ENCODE data around the gene ILF2.
"Not testable (repeated sequence)": the region's sequence is repeated elsewhere in the genome, so short reads cannot be mapped to it uniquely, and the experiment has no call there.

ILF2 gene

GRCh38 chr1:153648000-153648643 lies 22.7 kb downstream of the ILF2 start:
- no peak overlapping the region for H3K4me3 ChIP-seq (ENCODE audit: low read length)
- no peak for TF ChIP-seq ZNF274 (IDR thresholded peaks at IDR 0.05; ENCODE audit: low read depth, low read length)

DNA sequence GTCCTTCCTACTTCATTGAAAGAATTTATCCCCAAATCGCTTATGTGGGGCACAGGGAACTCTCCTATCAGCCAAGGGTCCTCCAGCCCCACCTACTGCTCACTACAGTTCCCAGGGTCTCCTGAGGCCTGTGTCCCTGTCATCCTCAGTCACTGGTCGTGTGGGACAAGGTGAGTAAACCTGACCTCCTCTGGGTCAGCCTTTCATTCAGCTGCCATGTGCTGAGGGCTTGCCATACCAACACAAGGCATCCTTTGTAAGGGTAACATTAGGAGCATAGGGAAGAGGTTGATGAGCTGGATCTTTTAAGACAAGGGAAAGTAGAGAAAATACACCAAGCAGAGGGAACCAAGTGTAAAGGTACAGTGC lies 23.5 kb downstream of the ILF2 start:
- no peak for TF ChIP-seq ZNF274 (IDR thresholded peaks at IDR 0.05; ENCODE audit: low read depth, low read length)
- H3K4me3 ChIP-seq (ENCODE audit: low read length), result no peak overlapping the region

DNA sequence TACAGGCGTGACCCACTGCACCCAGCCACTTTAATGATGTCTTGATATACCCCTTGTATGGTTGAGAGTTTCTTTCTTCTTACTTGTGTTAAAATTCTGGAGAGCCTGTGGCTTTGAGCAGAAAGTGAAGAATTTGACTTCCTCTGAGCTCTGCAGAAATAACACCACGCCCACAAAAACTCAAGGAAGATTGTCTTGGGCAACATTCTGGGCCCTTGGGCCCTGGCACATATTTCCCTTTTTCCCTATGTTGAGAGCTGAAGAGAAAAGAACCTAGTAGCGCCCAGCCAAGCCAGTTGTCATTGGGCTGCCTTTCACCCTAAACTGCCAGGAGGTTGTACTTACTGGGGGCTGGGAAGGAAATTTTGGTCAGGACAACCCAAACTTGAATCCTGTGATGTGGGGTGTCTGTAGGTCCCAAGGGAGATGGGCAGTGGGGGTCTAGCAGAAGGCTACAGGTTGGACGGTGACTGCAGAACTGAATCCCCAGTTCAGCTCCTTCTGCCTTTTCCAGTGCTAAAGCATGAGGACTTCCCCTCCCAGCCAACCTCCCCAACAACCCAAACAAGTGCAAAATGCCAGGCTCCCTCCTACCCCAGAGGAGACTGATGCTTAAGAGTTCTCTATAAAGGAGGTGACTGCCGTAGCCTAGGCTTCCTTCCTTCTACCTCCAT lies 24.0 kb downstream of the ILF2 start:
- TF ChIP-seq ZNF274 (IDR thresholded peaks at IDR 0.05; ENCODE audit: low read depth, low read length), result no peak
- no peak overlapping the region for H3K4me3 ChIP-seq (ENCODE audit: low read length)

DNA sequence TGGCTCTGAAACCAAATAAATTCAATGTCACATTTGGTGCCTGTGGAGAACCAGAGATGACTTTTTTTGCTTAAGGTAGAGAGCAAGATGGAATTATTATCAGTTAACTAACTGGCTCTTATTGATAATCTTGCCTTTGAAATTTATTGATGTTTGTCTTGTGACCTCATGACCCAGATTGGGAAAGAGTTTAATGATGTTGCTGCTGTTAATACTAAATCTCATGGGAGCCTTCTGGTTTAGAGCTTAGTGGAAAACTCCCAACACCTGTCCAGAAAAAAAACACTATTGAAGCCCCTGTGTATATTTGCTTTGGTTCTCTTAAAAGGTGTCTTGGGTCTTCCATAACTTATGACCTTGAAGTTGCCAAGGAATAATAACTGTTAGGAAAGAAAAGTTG lies 27.0 kb downstream of the ILF2 start:
- TF ChIP-seq ZNF274 (IDR thresholded peaks at IDR 0.05; ENCODE audit: low read depth, low read length), result no peak
- H3K4me3 ChIP-seq (ENCODE audit: low read length), result no peak overlapping the region

DNA sequence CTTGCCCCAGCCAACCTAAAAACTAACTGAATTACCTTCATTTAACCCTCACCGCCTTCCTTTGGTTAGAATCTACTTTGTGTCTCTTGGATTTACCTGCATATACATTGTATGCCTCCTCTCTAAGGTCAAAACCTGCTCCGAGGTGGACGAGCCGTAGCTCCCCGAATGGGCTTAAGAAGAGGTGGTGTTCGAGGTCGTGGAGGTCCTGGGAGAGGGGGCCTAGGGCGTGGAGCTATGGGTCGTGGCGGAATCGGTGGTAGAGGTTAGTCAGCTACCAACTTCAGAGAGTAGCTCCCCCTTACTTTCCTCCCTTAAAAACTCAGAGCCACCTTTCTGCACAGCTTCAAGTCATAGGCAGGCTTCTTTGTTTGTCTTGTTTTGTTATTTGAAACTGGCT lies 27.7 kb downstream of the ILF2 start:
- no peak for TF ChIP-seq ZNF274 (IDR thresholded peaks at IDR 0.05; ENCODE audit: low read depth, low read length)
- H3K4me3 ChIP-seq (ENCODE audit: low read length), result no peak overlapping the region

GRCh38 chr1:153642161-153642560 lies 28.6 kb downstream of the ILF2 start:
- TF ChIP-seq ZNF274 (IDR thresholded peaks at IDR 0.05; ENCODE audit: low read depth, low read length), result no peak

DNA sequence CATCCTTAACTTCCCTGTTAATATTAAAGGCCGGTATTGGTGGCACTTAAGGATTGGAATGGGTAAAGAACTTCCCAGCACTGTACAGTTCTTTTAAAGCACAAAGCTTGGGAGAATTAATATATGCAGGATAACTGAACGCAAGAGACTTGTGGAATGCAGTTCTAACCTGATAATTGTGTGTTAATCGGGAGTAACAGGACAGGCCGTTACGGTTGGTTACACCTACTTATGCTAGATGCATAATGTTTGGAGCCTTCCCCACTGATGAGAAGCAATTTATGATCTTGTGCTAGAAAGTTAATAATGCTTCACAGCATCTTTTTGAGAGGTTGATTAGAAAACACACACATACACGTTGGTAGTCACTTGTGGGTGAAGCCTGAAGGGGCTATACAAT lies 29.9 kb downstream of the ILF2 start:
- no peak overlapping the region for H3K4me3 ChIP-seq (ENCODE audit: low read length)
- TF ChIP-seq ZNF274 (IDR thresholded peaks at IDR 0.05; ENCODE audit: low read depth, low read length), result no peak

More at GRCh38 chr1:153642161-153642560, 28.6 kb downstream of the ILF2 start:
- H3K4me3 ChIP-seq (ENCODE audit: low read length), result no peak overlapping the region

DNA sequence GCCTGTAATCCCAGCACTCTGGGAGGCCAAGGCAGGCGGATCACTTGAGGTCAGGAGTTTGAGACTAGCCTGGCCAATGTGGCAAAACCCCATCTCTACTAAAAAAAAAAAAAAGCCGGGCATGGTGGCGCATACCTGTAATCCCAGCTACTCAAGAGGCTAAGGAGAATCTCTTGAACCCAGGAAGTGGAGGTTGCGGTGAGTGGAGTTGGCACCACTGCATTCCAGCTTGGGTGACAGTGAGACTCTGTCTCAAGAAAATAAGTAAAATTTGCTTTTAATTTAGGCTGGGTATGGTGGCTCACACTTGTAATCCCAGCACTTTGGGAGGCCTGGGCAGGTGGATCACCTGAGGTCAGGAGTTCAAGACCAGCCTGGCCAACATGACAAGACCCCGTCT lies 30.6 kb downstream of the ILF2 start:
- not testable (repeated sequence) for H3K4me3 ChIP-seq (ENCODE audit: low read length)

GRCh38 chr1:153639280-153639679 lies 31.5 kb downstream of the ILF2 start:
- TF ChIP-seq ZNF274 (IDR thresholded peaks at IDR 0.05; ENCODE audit: low read depth, low read length), result no peak
- no peak overlapping the region for H3K4me3 ChIP-seq (ENCODE audit: low read length)

GRCh38 chr1:153638261-153638660 lies 32.5 kb downstream of the ILF2 start:
- no peak for TF ChIP-seq ZNF274 (IDR thresholded peaks at IDR 0.05; ENCODE audit: low read depth, low read length)

GRCh38 chr1:153636312-153636711 lies 34.5 kb downstream of the ILF2 start:
- no peak for TF ChIP-seq ZNF274 (IDR thresholded peaks at IDR 0.05; ENCODE audit: low read depth, low read length)
- no peak overlapping the region for H3K4me3 ChIP-seq (ENCODE audit: low read length)

More at GRCh38 chr1:153638261-153638660, 32.5 kb downstream of the ILF2 start:
- no peak overlapping the region for H3K4me3 ChIP-seq (ENCODE audit: low read length)

DNA sequence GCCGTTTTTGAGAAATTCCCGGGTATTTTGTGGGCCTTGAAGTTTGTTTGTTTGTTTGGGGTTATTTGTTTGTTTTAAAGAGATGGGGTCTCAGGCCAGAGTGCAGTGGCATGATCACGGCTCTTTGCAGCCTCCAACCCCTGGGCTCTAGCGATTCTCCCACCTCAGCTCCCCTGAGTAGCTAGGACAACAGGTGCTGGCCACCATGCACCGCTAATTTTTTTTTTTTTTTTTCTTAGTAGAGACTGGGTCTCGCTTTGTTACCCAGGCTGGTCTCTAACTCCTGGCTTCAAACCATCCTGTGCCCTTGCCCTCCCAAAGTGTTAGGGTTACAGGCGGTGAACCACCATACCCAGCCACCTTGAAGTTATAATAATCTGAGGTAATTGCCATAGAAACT lies 34.9 kb downstream of the ILF2 start:
- TF ChIP-seq ZNF274 (IDR thresholded peaks at IDR 0.05; ENCODE audit: low read depth, low read length), result no peak
- no peak overlapping the region; the same call in 1 of the 2 replicates for H3K4me3 ChIP-seq (ENCODE audit: low read length)

GRCh38 chr1:153633754-153634665 lies 36.8 kb downstream of the ILF2 start, which contains the start of gene CHTOP:
TSS of gene CHTOP (plus strand) at chr1:153634066. CDS start at chr1:153636589, 2,523 bp downstream.
- TF ChIP-seq ZNF274 (IDR thresholded peaks at IDR 0.05; ENCODE audit: low read depth, low read length), result no peak
- peak within 1 kb of the TSS; percentile 74 for H3K4me3 ChIP-seq (ENCODE audit: low read length)

GRCh38 chr1:153633161-153633753 lies 37.5 kb downstream of the ILF2 start:
- H3K4me3 ChIP-seq (ENCODE audit: low read length), result peak overlapping the region; percentile 6; the same call in 1 of the 2 replicates
- no peak for TF ChIP-seq ZNF274 (IDR thresholded peaks at IDR 0.05; ENCODE audit: low read depth, low read length)

Data from GM08714 (cell line).